DOHH2 (cell line): ENCODE data around the gene KIAA0513.

Experiments used
- CTCF ChIP-seq: fragments of 200-600 bp; sonication (generic); IDR thresholded peaks from one replicate; pipeline ENCODE4 v1.5.1; 2014; ENCODE audit warnings: antibody characterized with exemption, mild to moderate bottlenecking, low read depth, low read length; ENCODE audit not compliant: poor library complexity, severe bottlenecking
- EZH2phosphoT487 ChIP-seq: fragments of 200-600 bp; sonication (generic); IDR thresholded peaks from 2 replicates; pipeline ENCODE4 v1.6.1; 2017; ENCODE audit warnings: borderline replicate concordance, mild to moderate bottlenecking, antibody characterized with exemption, low read length, moderate library complexity, mixed read lengths

- peak; percentile 14 for TF ChIP-seq CTCF
- no peak for TF ChIP-seq EZH2phosphoT487
Measured at GRCh38 chr16:84988328-84989080, 39.1 kb upstream of the KIAA0513 start.
